CD4-positive, alpha-beta T cell treated with Interferon gamma for 1 hour (primary cell): Measurements from ENCODE around the gene RASGRF1.
"Not testable (repeated sequence)": the region's sequence is repeated elsewhere in the genome, so short reads cannot be mapped to it uniquely, and the experiment has no call there.

Experiments
- DNase-seq: peaks from one replicate; pipeline ENCODE4 v3.0.0-alpha.2; 2020

Gene RASGRF1

GRCh38 chr15:79003896-79004295, 86.7 kb downstream of the RASGRF1 start:
- DNase-seq = no peak

GRCh38 chr15:79003301-79003700, 87.3 kb downstream of the RASGRF1 start:
- no peak for DNase-seq

GRCh38 chr15:79002581-79002980, 88.0 kb downstream of the RASGRF1 start:
- no peak for DNase-seq

GRCh38 chr15:78999636-79000035, 90.9 kb downstream of the RASGRF1 start:
- no peak for DNase-seq

GRCh38 chr15:78998526-78998925, 92.1 kb downstream of the RASGRF1 start:
- DNase-seq = no peak

- no peak for DNase-seq
Measured at GRCh38 chr15:78997981-78998499, 92.5 kb downstream of the RASGRF1 start.

GRCh38 chr15:78996894-78997275, 93.7 kb downstream of the RASGRF1 start:
- DNase-seq = no peak

- DNase-seq = no peak
Measured at GRCh38 chr15:78995921-78996893, 94.4 kb downstream of the RASGRF1 start.

- DNase-seq = not testable (repeated sequence)
Measured at GRCh38 chr15:78995161-78995560, 95.4 kb downstream of the RASGRF1 start.

- no peak for DNase-seq
Measured at GRCh38 chr15:78993931-78994530, 96.5 kb downstream of the RASGRF1 start.

GRCh38 chr15:78993257-78993930, 97.2 kb downstream of the RASGRF1 start:
- no peak for DNase-seq

GRCh38 chr15:78992416-78993256, 97.9 kb downstream of the RASGRF1 start:
- DNase-seq = no peak

- DNase-seq = no peak
Measured at GRCh38 chr15:78991879-78992278, 98.7 kb downstream of the RASGRF1 start.

GRCh38 chr15:78991476-78991875, 99.1 kb downstream of the RASGRF1 start:
- DNase-seq = no peak

GRCh38 chr15:78990278-78990677, 100.3 kb downstream of the RASGRF1 start:
- no peak for DNase-seq

GRCh38 chr15:78989701-78990240, 100.8 kb downstream of the RASGRF1 start:
- DNase-seq = no peak

- DNase-seq = peak; percentile 64
Measured at GRCh38 chr15:78988361-78988911, 102.1 kb downstream of the RASGRF1 start.

- no peak for DNase-seq
Measured at GRCh38 chr15:78987556-78988360, 102.8 kb downstream of the RASGRF1 start.

- no peak for DNase-seq
Measured at GRCh38 chr15:78985859-78986475, 104.6 kb downstream of the RASGRF1 start.

GRCh38 chr15:78984041-78984440, 106.5 kb downstream of the RASGRF1 start:
- no peak for DNase-seq
